NCI-H446 treated with DMSO at 0.1 percent for 48 hours (cell line): ENCODE results near the gene SYK.
"Not testable (repeated sequence)": the region's sequence is repeated elsewhere in the genome, so short reads cannot be mapped to it uniquely, and the experiment has no call there.

Experiments
- DNase-seq: peaks from one replicate; lab custom pipeline; 2025; lab: John Stamatoyannopoulos, UW

The SYK gene

DNA sequence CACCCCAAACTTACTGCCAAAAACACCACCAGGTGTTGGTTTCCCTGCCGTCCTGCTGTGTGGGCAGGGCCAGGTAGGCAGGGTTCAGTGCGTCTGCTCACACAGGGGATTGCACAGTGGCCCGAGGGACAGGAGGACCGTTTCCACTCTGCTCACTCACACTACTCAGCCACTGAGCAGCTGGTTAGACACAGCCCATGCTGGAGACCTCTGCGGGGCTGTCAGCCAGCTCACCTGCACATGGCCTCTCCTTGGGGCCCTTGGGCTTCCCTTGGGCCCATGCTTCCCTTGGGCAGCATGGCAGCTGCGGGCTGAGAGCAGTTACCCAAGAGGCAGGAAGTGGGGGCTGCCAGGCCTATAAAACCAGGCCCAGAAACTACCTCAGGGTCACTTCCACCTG, 79.0 kb downstream of the SYK start:
- no peak for DNase-seq

GRCh38 chr9:90881648-90882047, 80.0 kb downstream of the SYK start:
- no peak for DNase-seq

DNA sequence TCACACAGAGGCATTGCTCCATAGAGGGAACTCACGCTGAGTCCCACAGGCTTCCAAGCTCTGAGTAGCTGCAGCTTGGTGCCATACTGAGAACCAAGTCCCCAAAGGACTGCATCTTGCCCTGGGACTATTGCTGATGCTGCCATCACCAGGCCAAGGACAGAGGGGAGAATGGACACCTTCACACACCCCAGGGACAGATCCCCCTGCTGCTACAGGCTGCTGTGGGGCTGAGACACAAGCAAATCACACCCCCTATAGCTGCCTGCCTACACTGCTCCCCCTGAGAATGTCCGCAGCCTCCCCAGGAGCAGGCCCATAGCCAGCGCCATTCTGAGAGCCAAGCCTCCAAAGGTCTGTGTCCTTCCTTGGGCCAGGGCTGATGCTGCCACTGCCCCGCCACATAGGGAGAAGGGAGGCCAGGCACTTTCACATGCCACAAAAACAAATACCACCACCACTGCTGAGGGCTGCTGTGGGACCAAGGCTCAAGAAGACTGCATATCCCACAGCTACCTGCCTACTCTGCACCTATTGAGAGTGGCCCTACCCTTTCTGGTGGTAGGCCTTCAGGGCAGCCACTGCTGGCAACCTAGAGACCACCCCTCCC, 81.5 kb downstream of the SYK start:
- no peak for DNase-seq

- no peak for DNase-seq
These were observed 82.0 kb downstream of the SYK start for GRCh38 chr9:90883661-90884060.

DNA sequence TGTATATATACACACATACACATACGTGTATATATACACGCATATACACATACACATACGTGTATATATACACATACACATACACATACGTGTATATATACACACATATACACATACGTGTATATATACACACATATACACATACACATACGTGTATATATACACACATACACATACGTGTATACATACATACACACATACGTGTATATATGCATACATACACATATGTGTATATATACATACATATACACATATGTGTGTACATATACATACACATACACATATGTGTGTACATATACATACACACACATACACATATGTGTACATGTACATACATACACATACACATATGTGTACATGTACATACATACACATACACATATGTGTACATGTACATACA, 82.6 kb downstream of the SYK start:
- DNase-seq: no peak

- DNase-seq: not testable (repeated sequence)
These were observed 85.2 kb downstream of the SYK start for GRCh38 chr9:90886868-90887267.

- DNase-seq: no peak
These were observed 87.3 kb downstream of the SYK start for GRCh38 chr9:90888941-90889340.

DNA sequence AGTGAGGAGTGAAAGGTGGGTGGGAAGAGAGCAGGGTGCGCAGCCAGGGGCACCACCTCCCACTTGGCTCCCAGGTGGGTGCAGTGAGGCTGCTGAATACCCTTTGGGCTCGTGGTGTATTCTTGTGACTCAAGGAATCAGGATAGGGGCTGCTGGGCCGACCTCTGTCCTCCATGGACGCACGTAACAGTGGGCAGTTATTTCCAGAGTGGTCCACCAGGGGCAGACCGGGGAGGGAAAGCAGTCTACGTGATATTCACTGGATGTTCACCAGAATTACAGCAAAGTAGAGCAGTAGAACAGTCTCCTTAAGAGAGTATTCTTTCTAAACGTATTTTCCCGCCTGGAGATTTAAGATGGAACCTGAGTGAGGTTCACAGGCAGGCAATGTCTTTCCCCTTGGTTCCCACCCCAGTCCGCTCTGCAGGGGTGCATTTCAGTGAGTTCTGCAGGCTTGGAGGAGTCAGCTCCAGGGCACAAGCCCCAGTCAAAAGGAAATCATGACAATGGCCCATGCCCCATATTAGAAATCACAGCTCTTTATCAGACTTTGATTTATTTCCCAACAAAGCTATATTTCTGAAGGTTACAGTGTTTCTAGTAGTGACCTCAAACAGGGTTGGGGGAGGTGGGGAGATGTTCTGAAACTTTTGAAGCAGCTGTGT, 88.7 kb downstream of the SYK start:
- no peak for DNase-seq

GRCh38 chr9:90891308-90892040, 89.9 kb downstream of the SYK start:
- no peak for DNase-seq

- no peak for DNase-seq
These were observed 91.3 kb downstream of the SYK start for GRCh38 chr9:90892918-90893317.

DNA sequence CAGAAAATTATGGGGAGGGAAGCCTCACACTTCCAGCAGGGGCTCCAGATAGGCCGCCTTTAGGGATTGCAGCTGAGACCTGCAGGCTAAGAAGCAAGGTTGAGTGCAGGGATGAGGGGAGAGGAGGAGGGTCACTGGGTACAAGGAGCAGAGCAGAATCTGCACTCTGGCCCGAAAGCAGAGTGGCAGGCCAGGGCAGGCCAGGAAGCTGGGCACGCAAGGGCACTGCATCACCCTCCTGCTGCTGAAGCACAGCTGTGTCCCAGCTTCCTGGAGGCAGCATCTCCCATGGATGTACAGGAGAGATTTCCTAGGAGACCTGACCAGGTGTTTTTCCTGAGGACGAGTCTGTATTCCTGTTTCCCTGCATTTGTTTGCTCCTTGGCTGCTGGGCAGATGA, 92.1 kb downstream of the SYK start:
- DNase-seq: no peak

GRCh38 chr9:90894986-90895687, 93.5 kb downstream of the SYK start:
- DNase-seq: no peak

DNA sequence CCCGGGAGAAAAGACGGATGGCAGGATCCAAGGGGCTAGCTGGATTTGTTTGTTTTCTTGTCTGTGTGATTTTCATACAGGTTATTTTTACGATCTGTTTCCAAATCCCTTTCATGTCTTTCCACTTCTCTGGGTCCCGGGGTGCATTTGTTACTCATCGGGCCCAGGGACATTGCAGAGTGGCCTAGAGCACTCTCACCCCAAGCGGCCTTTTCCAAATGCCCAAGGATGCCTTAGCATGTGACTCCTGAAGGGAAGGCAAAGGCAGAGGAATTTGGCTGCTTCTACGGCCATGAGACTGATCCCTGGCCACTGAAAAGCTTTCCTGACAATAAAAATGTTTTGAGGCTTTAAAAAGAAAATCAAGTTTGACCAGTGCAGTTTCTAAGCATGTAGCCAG, 94.2 kb downstream of the SYK start:
- DNase-seq: no peak

GRCh38 chr9:90896231-90896630, 94.6 kb downstream of the SYK start:
- no peak for DNase-seq

GRCh38 chr9:90898228-90898627, 96.6 kb downstream of the SYK start:
- DNase-seq: no peak

- no peak for DNase-seq
These were observed 97.7 kb downstream of the SYK start for GRCh38 chr9:90899287-90899686.

DNA sequence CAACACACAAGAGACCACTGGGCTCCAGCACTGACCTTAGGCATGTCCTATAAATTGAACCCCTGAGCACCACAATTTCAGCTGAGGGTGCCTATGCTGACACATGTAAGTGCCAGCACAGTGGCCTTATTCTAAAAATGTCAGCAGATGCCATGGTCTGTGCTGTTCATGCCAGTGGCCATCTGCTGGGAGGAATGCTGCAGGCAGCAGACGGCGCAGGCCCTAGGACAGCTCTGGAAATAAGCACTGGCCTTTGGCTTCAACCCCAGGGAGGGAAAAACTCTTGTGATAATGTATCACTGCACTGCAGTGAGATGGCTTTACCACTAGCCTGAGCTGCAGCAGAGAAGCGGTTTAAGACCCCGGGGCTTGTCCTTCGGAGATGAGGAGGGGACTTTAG, 98.5 kb downstream of the SYK start:
- no peak for DNase-seq

- DNase-seq: no peak
These were observed 100.3 kb downstream of the SYK start for GRCh38 chr9:90901933-90902332.

GRCh38 chr9:90903766-90904424, 102.3 kb downstream of the SYK start:
- no peak for DNase-seq

DNA sequence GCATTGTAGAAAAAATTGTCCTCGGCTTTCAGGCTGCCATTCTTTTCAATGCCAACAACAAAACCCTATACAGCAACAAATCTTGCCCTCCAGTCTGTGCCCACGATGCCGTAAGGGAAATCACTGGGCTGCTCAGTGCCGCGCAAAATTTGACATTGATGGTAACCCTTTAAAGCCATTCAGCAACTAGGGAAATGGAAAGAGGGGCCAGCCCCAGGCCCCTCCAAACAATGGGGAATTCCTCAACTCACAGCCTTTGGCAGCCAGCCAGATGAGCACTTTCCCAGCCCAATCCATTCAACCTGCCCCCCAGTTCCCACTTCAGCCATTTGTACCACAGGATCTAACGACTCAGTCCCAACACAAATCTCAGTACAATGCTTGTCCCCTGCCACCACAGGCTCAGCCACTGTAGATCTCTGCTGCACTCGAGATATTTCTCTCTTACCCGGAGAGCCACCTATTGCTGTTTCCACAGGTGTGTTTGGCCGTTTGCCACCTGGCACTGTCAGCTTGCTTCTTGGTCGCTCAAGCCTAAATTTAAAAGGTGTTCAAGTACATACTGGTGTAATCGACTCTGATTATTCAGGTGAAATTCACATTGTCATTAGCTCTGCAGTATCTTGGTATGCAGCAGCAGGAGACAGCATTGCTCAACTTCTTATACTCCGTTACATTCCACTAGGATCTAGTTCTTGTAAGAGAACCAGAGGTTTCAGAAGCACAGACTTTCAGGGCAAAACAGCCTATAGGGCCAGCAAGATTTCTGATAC, 103.3 kb downstream of the SYK start:
- no peak for DNase-seq

DNA sequence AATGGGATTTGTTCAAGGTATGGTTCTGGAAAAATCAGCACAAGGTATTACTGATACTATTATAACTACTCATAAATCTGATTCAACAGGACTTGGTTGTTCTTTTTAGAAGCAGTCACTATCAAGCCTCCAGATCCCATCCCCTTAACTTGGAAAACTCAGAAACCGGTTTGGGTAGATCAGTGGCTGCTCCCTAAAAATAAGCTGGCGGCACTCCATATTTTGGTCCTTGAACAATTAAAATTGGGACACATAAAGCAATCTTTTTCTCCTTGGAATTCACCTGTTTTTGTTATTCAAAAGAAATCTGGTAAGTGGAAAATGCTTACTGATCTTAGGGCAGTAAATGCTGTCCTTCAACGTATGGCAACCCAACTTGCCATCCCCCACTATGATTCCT, 104.2 kb downstream of the SYK start:
- no peak for DNase-seq
